ENCODE data around the gene PNRC2. TPM values are rescaled to one million over a fixed set of nuclear protein-coding genes. Genes with fewer than 3 reads are reported as not detected.
"Not testable (repeated sequence)": the region's sequence is repeated elsewhere in the genome, so short reads cannot be mapped to it uniquely, and the experiment has no call there.

Gene PNRC2
- total RNA-seq, 1 donor from 2014 or later, result 365 TPM

DNA sequence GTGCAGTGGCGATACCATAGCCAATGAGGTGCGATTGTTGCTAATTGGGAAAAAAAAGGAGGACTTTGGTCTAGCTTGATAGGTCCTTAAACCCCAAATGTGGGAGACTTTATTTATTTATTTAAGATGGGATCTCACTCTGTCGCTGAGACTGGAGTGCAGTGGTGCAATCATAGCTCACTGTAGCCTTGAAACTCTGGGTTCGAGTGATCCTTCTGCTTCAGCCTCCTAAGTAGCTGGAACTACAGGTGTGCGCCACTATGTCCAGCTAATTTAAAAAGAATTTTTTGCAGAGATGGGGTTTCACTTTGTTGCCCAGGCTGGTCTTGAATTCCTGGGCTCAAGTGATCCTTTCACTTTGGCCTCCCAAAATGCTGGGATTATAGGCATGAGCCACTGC, 44.5 kb downstream of the PNRC2 start:
- Histone ChIP-seq H2AFZ (replicated peaks) (no peak overlapping the region), H3F3A (ENCODE audit: low read depth) (peaks cover 13% of the 10 kb centered on the region), H3K9ac (no peak overlapping the region), H3K79me2 (ENCODE audit: low read depth) (no peaks in the 10 kb centered on the region), H3K27me3 (no peaks in the 10 kb centered on the region), H3K4me3 (no peak overlapping the region), H4K20me1 (ENCODE audit: low read depth) (no peaks in the 10 kb centered on the region), H3K27ac (no peak overlapping the region), H3K4me1 (peaks cover 13% of the 10 kb centered on the region), H3K36me3 (no peaks in the 10 kb centered on the region), H3K9me3 (ENCODE audit: low read depth) (no peaks in the 10 kb centered on the region), H3K4me2 (no peak overlapping the region)
- Mint-ChIP-seq H3K4me1 (peaks cover 8% of the 10 kb centered on the region), H3K4me3 (no peak overlapping the region), H3K27ac (no peak overlapping the region), H3K27me3 (ENCODE audit: insufficient read depth, low read depth) (peaks cover 10% of the 10 kb centered on the region), H3K9me3 (peaks cover 3% of the 10 kb centered on the region), H3K36me3 (peaks cover 2% of the 10 kb centered on the region)
- no peak for DNase-seq (ENCODE audit: low spot score)
- TF ChIP-seq EZH2phosphoT487 (IDR thresholded peaks at IDR 0.05) (no peak), EZH2 (IDR thresholded peaks at IDR 0.05) (no peak)
- TF ChIP-seq, protein P1, sequence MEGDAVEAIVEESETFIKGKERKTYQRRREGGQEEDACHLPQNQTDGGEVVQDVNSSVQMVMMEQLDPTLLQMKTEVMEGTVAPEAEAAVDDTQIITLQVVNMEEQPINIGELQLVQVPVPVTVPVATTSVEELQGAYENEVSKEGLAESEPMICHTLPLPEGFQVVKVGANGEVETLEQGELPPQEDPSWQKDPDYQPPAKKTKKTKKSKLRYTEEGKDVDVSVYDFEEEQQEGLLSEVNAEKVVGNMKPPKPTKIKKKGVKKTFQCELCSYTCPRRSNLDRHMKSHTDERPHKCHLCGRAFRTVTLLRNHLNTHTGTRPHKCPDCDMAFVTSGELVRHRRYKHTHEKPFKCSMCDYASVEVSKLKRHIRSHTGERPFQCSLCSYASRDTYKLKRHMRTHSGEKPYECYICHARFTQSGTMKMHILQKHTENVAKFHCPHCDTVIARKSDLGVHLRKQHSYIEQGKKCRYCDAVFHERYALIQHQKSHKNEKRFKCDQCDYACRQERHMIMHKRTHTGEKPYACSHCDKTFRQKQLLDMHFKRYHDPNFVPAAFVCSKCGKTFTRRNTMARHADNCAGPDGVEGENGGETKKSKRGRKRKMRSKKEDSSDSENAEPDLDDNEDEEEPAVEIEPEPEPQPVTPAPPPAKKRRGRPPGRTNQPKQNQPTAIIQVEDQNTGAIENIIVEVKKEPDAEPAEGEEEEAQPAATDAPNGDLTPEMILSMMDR (IDR thresholded peaks at IDR 0.05), result no peak

DNA sequence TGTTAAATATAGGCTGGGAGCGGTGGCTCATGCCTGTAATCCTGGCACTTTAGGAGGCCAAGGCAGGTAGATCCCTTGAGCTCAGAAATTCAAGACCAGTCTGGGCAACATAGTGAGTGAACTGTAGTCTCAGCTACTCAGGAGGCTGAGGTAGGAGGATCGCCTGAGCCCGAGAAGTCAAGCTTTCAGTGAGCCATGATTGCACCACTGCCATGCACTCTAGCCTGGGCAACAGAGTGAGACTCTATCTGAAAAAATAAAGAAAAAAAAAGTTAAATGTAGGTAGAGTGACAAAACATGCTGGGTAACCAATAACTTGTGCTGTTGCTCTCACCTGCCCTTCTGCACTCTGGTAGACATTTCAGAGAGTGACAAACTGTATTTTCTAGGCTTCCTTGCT, 45.5 kb downstream of the PNRC2 start:
- H3K27ac ChIP-seq, result no peak overlapping the region

DNA sequence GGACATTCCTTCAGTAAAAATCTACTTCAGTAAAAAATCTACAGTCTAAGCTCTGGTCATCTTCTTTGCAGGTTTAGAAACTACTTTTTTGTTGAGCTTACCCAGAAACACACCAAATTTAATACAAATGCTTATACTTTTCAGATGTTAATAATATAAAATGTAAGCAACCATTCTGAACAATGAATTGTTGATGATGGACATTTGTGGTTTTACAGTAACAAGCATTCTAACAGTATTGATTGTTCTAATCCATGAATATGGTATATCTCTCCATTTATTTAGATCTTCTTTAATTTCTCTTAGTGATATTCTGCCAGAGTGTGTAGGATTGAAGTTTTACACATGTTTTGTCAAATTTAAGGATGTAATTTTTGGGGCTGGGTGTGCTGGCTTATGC, 47.5 kb downstream of the PNRC2 start:
- H3K9ac ChIP-seq, result no peak overlapping the region
- no peaks in the 10 kb centered on the region for H3K79me2 ChIP-seq (ENCODE audit: low read depth)
- no peak overlapping the region for H2AFZ ChIP-seq (replicated peaks)
- no peaks in the 10 kb centered on the region for H3K27me3 ChIP-seq
- H3K4me3 Mint-ChIP-seq, result no peak overlapping the region
- H3K4me2 ChIP-seq, result no peak overlapping the region
- H3K36me3 ChIP-seq, result no peaks in the 10 kb centered on the region
- no peaks in the 10 kb centered on the region for H4K20me1 ChIP-seq (ENCODE audit: low read depth)
- peaks cover 13% of the 10 kb centered on the region for H3K4me1 ChIP-seq
- H3K9me3 Mint-ChIP-seq, result peaks cover 3% of the 10 kb centered on the region
- peaks cover 2% of the 10 kb centered on the region for H3K36me3 Mint-ChIP-seq
- H3K27ac Mint-ChIP-seq, result no peak overlapping the region
- TF ChIP-seq EZH2 (IDR thresholded peaks at IDR 0.05) (no peak), EZH2phosphoT487 (IDR thresholded peaks at IDR 0.05) (no peak)
- H3F3A ChIP-seq (ENCODE audit: low read depth), result peaks cover 13% of the 10 kb centered on the region
- H3K9me3 ChIP-seq (ENCODE audit: low read depth), result no peaks in the 10 kb centered on the region
- H3K4me3 ChIP-seq, result no peak overlapping the region
- no peak overlapping the region for H3K27ac ChIP-seq
- H3K4me1 Mint-ChIP-seq, result peaks cover 12% of the 10 kb centered on the region
- peaks cover 13% of the 10 kb centered on the region for H3K27me3 Mint-ChIP-seq (ENCODE audit: insufficient read depth, low read depth)
- DNase-seq (ENCODE audit: low spot score), result no peak

More for the DNA sequence above, 45.5 kb downstream of the PNRC2 start:
- H3K36me3 Mint-ChIP-seq, result peaks cover 2% of the 10 kb centered on the region
- Histone ChIP-seq H3K4me3 (no peak overlapping the region), H3K4me1 (peaks cover 13% of the 10 kb centered on the region), H3K9me3 (ENCODE audit: low read depth) (no peaks in the 10 kb centered on the region), H3K79me2 (ENCODE audit: low read depth) (no peaks in the 10 kb centered on the region), H2AFZ (replicated peaks) (no peak overlapping the region), H3K27me3 (no peaks in the 10 kb centered on the region), H4K20me1 (ENCODE audit: low read depth) (no peaks in the 10 kb centered on the region), H3K9ac (no peak overlapping the region), H3K4me2 (no peak overlapping the region), H3F3A (ENCODE audit: low read depth) (peaks cover 13% of the 10 kb centered on the region), H3K36me3 (no peaks in the 10 kb centered on the region)
- no peak for DNase-seq (ENCODE audit: low spot score)
- peaks cover 10% of the 10 kb centered on the region for H3K27me3 Mint-ChIP-seq (ENCODE audit: insufficient read depth, low read depth)
- H3K9me3 Mint-ChIP-seq, result peaks cover 3% of the 10 kb centered on the region
- no peak overlapping the region for H3K4me3 Mint-ChIP-seq
- peaks cover 12% of the 10 kb centered on the region for H3K4me1 Mint-ChIP-seq
- TF ChIP-seq, protein P1 (IDR thresholded peaks at IDR 0.05), result no peak
- TF ChIP-seq EZH2phosphoT487 (IDR thresholded peaks at IDR 0.05) (no peak), EZH2 (IDR thresholded peaks at IDR 0.05) (no peak)
- H3K27ac Mint-ChIP-seq, result peak overlapping the region; percentile 85

DNA sequence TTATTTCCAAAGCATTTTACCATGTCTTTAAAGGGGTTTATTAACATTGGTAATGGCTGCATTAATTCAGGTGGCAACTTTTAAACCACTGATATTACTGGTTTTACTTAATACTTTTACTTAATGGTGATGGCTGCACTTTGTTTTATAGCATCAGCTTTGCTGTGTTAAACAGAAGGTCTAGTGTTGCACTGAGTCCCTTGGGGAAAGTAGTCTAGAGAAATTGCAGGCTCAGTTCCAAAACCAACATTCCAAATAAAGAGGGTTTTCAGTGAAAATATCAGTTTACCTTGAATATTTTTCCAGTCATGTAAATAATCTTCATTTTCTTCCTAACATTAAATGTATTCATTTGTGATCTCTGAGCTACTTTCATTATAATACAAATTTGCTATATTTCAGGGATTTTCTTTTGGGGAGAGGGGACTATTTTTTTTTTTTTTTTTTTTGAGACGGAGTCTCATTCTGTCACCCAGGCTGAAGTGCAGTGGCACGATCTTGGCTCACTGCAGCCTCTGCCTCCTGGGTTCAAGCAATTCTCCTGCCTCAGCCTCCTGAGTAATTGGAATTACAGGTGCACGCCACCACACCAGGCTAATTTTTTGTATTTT, 49.1 kb downstream of the PNRC2 start:
- not testable (repeated sequence) for DNase-seq (ENCODE audit: low spot score); H3K9me3 Mint-ChIP-seq; H3K36me3 ChIP-seq; H3K27me3 ChIP-seq; H3K4me2 ChIP-seq; H2AFZ ChIP-seq (replicated peaks); H3K4me1 Mint-ChIP-seq; H4K20me1 ChIP-seq (ENCODE audit: low read depth); H3K9ac ChIP-seq; H3K4me1 ChIP-seq; H3K4me3 Mint-ChIP-seq; H3K4me3 ChIP-seq; H3K79me2 ChIP-seq (ENCODE audit: low read depth); H3K27ac ChIP-seq; H3F3A ChIP-seq (ENCODE audit: low read depth); H3K9me3 ChIP-seq (ENCODE audit: low read depth); H3K36me3 Mint-ChIP-seq; H3K27ac Mint-ChIP-seq
- peaks cover 12% of the 10 kb centered on the region for H3K27me3 Mint-ChIP-seq (ENCODE audit: insufficient read depth, low read depth)
